ENCODE results near the gene DAW1.

GRCh38 chr2:227877421-227878310, 6.2 kb downstream of the DAW1 start:
- no peak for TF ChIP-seq CTCF (IDR thresholded peaks at IDR 0.05; ENCODE audit: low read depth, low read length)
- no peak for TF ChIP-seq EZH2phosphoT487 (IDR thresholded peaks at IDR 0.05; ENCODE audit: low read depth)
